GM21786 (cell line): ENCODE data around the gene XXYLT1.

Experiments
- ATAC-seq: cut with Tn5 transposase; IDR thresholded peaks from one replicate; pipeline ENCODE4 v1.9.1; 2021; ENCODE audit not compliant: unreplicated experiment

Gene XXYLT1

GRCh38 chr3:195253923-195254432, 17.0 kb downstream of the XXYLT1 start:
- ATAC-seq = no peak

- ATAC-seq = no peak
Measured at GRCh38 chr3:195251336-195252065, 19.5 kb downstream of the XXYLT1 start.

- peak; percentile 47 for ATAC-seq
Measured at GRCh38 chr3:195250473-195251251, 20.3 kb downstream of the XXYLT1 start.

GRCh38 chr3:195249858-195250464, 21.0 kb downstream of the XXYLT1 start:
- ATAC-seq = no peak

- ATAC-seq = no peak
Measured at GRCh38 chr3:195249057-195249770, 21.7 kb downstream of the XXYLT1 start.

- ATAC-seq = no peak
Measured at GRCh38 chr3:195248281-195248680, 22.7 kb downstream of the XXYLT1 start.

- no peak for ATAC-seq
Measured at GRCh38 chr3:195247863-195248189, 23.1 kb downstream of the XXYLT1 start.

- no peak for ATAC-seq
Measured at GRCh38 chr3:195247086-195247862, 23.7 kb downstream of the XXYLT1 start.

GRCh38 chr3:195246581-195246995, 24.4 kb downstream of the XXYLT1 start:
- no peak for ATAC-seq

GRCh38 chr3:195245531-195245951, 25.4 kb downstream of the XXYLT1 start:
- ATAC-seq = no peak

- ATAC-seq = no peak
Measured at GRCh38 chr3:195241592-195242355, 29.2 kb downstream of the XXYLT1 start.

GRCh38 chr3:195240939-195241338, 30.0 kb downstream of the XXYLT1 start:
- no peak for ATAC-seq

GRCh38 chr3:195240171-195240701, 30.7 kb downstream of the XXYLT1 start:
- ATAC-seq = no peak

GRCh38 chr3:195239121-195239520, 31.8 kb downstream of the XXYLT1 start:
- ATAC-seq = no peak

GRCh38 chr3:195238586-195239118, 32.3 kb downstream of the XXYLT1 start:
- no peak for ATAC-seq

- ATAC-seq = no peak
Measured at GRCh38 chr3:195238081-195238571, 32.8 kb downstream of the XXYLT1 start.

GRCh38 chr3:195236801-195237570, 34.0 kb downstream of the XXYLT1 start:
- ATAC-seq = no peak
